Measurements from ENCODE around the gene PPP2R3C. TPM values are rescaled to one million over a fixed set of nuclear protein-coding genes. Genes with fewer than 3 reads are reported as not detected.
A peak's percentile ranks its signal among the peaks of the same experiment; 100 is the strongest.
"Not testable (repeated sequence)": the region's sequence is repeated elsewhere in the genome, so short reads cannot be mapped to it uniquely, and the experiment has no call there.

The PPP2R3C gene
- 24.2 and 36.6 TPM in 2 replicates for total RNA-seq (2014; rRNA removed; shearing (Covaris generic))

DNA sequence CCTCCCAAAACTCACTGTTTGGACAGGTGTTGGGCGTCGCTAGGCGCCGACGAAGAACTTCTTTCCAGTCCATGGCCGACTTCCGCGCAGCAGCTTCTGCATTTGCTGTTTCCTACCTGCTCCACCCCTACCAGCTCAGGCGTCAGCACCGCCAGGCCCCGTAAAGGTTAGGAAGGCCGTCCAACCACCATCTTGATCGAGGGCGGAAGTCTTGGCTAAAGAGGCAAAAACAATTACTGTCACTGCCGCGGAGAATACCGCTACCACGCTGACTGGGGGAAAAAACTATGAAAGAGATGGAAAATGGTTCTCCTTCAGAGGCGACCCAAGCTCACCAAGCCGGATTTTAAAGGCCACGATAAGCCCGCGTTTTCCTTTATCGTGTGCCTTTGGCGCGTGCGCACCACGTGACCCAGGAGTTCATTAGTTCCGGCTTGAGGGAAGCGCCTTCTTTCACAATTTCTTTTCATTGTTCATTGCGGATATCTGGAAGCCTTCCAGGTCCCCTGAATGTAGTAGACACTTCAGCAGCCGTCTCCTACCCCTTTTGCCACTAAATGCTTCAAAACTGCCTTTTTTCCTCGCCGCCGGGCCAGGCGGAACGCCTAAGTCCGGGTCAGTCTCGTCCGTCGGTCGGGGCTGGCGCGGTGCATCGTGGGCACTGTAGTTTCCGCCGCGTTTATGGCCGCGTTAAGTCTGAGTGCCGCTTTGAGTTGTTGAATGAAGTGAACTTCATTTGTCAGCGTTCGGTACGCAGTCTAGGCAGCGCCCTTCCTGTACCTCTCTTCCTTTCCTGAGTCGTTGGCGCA lies at the start of gene PPP2R3C, which contains the start of gene PRORP:
TSS of gene PPP2R3C (minus strand) at position 104 of the 809 bp plus-strand sequence. CDS start at position 73, 31 bp downstream.
TSS of gene PRORP (plus strand) at position 666 of the 809 bp plus-strand sequence. CDS start 694 bp downstream, outside the sequence.
- in situ Hi-C loops (cut with HindIII; ENCODE audit: low sequenced_read_pairs) = no loop called here
- peak; percentile 97 for DNase-seq (ENCODE audit: low spot score)

DNA sequence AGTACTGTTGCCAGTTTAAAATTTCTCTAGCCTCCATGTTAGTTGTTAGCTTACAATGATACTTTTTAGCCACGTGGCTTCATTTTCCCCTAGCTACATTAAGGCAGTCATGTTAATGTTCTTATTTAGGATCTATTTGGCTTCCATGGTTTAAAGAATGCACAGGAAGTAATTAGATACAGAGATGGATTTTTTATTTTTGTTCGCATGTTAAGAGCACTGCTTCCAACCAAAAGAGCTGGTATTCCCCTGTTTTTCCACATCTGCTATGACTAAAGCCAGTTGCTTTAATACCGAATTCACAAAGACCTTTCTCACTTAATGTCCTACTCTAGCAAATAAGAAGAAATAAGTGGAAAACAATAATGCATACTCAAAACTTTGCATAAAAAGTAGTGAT lies 45.7 kb upstream of the PPP2R3C start:
- in situ Hi-C loops (cut with HindIII; ENCODE audit: low sequenced_read_pairs) = no loop called here

DNA sequence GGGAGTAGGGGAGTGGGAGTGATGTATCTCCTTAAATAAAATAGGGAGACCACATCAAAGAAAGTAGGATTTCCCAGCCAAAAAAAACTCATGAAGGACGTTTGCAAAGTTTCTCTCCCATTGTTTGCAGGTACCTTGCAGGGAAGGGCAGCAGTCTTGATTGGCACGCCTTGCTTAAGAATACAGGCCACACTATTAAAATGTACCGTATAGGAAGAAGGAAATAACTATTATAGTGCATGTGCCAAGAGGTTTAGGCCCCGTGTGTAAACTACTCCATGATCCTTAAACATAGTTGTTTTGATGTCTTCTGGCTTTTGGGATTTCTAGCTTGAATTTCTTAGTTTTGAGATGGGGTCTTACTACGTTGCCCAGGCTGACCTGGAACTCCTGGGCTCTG lies 43.1 kb upstream of the PPP2R3C start:
- DNase-seq (ENCODE audit: low spot score) = no peak
- in situ Hi-C loops (cut with HindIII; ENCODE audit: low sequenced_read_pairs) = no loop called here

More for the DNA sequence above, 45.7 kb upstream of the PPP2R3C start:
- no peak for DNase-seq (ENCODE audit: low spot score)

DNA sequence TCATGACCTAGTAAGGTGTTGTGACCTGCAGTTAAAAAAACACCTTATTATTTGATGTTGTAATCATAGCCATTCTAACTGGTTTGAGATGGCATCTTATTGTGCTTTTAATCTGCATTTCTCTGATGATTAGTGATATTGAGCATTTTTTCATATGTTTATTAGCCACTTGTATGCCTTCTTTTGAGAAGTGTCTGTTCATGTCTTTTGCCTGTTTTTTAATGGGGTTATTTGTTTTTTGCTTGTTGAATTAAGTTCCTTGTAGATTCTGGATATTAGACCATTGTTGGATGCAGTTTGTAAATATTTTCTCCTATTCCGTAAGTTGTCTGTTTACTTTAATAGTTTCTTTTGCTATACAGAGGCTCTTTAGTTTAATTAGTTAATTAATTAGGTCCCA lies 41.6 kb upstream of the PPP2R3C start:
- DNase-seq (ENCODE audit: low spot score) = no peak
- in situ Hi-C loops (cut with HindIII; ENCODE audit: low sequenced_read_pairs) = no loop called here

DNA sequence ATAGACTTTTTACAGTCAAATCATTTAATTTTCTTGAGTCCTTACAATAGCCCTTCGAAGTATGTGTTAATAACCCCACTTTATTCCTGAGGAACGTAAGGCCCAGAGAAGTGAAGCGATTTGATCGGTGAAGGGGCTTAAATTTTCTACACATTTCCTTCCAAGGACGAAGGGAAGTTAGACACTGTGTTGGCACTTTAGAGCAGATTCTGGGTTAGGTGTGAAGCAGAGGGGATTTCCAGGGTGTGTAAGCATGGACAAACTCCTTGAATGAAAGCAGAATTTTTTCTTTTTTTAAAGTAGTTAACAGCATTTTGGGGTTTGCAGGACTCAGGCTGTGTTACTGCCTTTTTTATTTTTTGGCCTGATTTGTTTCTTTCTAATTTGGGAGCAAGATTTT lies 39.4 kb upstream of the PPP2R3C start:
- in situ Hi-C loops (cut with HindIII; ENCODE audit: low sequenced_read_pairs) = no loop called here
- DNase-seq (ENCODE audit: low spot score) = no peak

DNA sequence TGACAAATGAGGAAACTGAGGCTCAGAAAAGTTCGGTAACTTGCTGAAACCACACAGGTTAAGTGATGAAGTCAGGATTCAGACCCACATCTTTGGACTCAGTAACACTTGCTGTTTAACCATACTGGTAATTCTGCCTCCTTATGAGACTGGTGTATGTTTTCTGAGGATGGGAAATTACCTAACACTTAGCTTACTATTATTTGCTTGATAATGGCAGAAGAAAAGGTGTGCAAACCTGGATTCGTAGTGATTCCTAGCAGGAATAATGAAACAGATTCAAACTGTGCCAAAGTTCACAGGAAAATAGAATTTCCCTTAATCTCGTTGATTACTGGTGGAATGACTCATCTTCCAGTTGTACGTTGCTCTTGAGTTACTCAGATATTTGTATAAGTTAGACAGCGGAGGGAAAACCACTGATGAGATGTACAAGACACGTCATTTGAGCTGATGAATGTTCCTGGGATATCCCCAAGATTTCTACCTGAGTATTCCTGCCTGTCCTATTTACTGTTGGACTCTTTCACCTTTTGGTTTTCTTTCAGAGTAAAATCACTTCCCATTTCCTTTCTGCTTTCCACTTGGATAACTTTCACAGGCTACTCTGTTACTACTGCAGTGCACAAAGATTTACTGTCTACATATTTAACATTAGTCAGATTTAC lies 38.1 kb upstream of the PPP2R3C start:
- in situ Hi-C loops (cut with HindIII; ENCODE audit: low sequenced_read_pairs) = no loop called here
- DNase-seq (ENCODE audit: low spot score) = no peak

DNA sequence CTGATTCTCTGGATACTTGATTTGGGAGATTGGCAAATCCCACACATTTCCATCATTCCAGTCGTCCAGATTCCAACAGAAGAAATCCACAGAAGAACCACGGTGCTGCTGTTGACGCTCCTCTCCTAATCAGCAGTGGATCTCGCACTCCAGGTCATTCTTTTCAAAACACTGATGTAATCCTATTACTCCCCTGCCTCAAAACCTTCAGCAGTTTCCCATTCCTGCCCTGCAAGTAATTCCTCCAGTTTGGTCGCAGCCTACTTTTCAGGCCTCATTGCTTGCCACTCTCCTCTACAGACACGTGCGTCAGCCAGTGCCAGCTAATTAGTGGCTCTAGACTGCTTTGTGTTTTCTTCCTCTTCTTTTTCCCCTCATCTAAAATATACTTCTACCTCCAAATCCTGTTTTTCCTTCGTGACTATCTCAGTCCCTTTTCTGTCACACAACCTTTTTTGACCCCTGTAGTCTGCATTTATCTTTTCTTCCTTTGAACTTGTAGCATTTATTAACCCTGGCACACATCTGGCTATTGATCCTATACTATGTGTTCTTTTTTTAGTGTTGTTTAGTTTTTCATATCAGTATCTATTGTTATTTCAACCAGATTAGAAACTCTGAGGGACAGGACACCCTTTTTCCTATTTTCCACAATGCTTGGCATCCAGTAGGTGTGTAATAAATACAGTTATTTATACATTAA lies 37.3 kb upstream of the PPP2R3C start:
- in situ Hi-C loops (cut with HindIII; ENCODE audit: low sequenced_read_pairs) = no loop called here
- DNase-seq (ENCODE audit: low spot score) = no peak

DNA sequence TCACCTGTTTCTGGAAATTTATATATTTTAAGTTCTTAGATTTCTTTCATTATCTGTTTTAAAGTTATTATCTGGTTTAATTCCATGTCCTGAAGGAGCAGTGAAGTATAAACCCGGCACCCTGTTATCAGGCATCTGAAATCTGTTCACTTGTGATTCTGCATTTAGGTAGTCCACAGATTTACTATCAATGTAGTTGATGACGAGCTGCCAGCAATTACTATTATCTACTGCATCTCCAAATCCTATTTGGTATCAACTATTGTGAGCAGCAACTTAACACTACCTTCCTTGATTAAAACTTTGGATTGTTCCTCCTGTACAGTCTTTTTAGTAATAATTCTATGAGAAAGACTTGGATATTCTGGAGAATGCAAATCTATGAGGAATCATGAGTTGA lies 36.7 kb upstream of the PPP2R3C start:
- DNase-seq (ENCODE audit: low spot score) = no peak
- in situ Hi-C loops (cut with HindIII; ENCODE audit: low sequenced_read_pairs) = no loop called here

DNA sequence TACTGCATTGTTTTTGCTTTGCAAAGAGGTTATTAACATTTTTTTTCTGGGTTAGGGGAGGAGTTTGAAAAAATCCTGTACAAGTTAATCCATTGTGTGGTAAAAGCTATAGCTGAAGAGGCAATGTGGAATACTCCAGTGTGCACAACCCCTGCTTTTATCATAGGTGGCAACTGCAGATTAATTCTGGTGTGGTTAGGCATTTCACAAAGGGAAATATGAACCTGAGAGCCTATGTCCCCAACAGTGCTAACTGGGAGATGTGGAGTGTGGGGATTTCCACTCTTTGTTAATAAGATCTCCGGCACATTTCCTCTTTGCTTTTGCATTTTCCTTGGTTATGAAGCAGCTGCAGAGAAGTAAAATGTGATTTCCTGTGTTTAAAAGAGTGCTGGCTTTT lies 34.2 kb upstream of the PPP2R3C start:
- no peak for DNase-seq (ENCODE audit: low spot score)
- in situ Hi-C loops (cut with HindIII; ENCODE audit: low sequenced_read_pairs) = no loop called here

DNA sequence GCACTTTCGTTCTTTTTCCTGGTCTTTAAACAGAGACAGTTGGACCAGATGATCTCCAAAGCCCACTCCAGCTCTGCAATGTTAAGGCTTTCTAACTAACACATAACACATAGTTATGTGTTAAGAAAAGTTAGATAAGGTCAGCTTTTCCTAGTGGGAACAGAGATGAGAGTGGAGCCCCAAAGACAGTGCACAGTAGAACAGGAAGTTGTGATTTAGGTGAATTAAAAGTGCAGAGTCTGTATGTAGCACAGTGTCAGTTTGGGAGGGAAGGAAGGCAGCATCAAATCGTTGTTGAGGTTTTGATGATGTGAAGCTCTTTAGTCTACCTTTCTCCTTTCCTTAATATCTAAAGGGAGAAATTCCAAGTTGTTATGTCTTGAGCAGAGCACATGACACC lies 32.2 kb upstream of the PPP2R3C start:
- in situ Hi-C loops (cut with HindIII; ENCODE audit: low sequenced_read_pairs) = no loop called here
- DNase-seq (ENCODE audit: low spot score) = no peak

DNA sequence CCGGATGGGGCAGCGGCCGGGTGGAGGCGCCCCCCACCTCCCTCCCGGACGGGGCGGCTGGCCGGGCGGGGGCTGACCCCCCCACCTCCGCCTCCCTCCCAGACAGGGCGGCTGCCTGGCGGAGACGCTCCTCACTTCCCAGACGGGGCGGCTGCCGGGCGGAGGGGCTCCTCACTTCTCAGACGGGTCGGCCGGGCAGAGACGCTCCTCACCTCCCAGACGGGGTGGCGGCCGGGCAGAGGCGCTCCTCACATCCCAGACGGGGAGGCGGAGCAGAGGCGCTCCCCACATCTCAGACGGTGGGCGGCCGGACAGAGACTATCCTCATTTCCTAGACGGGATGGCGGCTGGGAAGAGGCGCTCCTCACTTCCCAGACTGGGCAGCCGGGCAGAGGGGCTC lies 30.7 kb upstream of the PPP2R3C start:
- in situ Hi-C loops (cut with HindIII; ENCODE audit: low sequenced_read_pairs) = not testable (repeated sequence)

DNA sequence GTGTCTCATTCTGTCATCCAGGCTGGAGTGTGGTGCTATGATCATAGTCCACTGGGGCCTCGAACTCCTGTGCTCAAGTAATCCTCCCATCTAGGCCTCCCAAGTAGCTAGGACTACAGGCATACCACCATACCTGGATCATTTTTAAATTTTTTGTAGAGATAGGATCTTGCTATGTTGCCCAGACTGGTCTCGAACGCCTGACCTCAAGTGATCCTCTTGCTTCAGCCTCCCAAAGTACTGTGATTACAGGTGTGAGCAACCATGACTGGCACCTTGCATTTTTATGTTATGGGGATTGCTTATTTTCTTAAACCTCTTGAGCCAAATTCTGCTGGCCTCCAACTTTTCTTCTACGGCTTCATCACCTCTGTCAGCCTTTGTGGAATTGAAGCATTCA lies 27.4 kb upstream of the PPP2R3C start:
- in situ Hi-C loops (cut with HindIII; ENCODE audit: low sequenced_read_pairs) = no loop called here
- DNase-seq (ENCODE audit: low spot score) = no peak

More for the DNA sequence above, 30.7 kb upstream of the PPP2R3C start:
- DNase-seq (ENCODE audit: low spot score) = not testable (repeated sequence)

DNA sequence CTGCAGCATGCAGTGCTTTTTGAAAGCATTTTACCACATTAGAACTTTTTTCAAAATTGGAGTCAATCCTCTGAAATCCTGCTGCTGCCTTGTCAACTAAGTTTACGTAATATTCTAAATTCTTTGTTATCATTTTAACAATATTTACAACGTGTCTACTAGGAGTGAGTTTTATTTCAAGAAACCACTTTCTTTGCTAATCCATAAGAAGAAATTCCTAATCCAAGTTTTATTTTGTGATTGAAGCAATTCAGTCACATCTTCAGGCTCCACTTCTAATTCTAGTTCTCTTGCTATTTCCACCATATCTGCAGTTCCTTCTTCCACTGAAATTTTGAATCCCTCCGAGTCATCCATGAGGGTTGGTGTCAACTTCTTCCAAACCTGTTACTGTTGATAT lies 25.9 kb upstream of the PPP2R3C start:
- in situ Hi-C loops (cut with HindIII; ENCODE audit: low sequenced_read_pairs) = no loop called here
- DNase-seq (ENCODE audit: low spot score) = no peak

DNA sequence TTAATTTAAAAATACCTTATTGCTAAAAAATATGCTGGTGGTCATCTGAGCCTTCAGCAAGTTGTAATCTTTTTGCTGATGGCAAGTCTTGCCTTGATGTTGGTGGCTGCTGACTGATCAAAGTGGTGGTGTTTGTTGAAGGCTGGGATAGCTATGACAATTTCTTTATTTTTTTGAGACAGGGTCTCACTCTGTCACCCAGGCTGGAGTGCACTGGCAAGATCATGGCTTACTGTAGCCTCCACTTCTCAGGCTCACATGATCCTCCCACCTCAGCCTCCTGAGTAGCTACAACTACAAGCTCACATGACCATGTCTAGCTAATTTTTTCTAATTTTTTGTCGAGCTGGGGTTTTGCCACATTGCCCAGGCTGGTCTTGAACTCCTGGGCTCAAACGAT lies 25.4 kb upstream of the PPP2R3C start:
- no peak for DNase-seq (ENCODE audit: low spot score)
- in situ Hi-C loops (cut with HindIII; ENCODE audit: low sequenced_read_pairs) = no loop called here

DNA sequence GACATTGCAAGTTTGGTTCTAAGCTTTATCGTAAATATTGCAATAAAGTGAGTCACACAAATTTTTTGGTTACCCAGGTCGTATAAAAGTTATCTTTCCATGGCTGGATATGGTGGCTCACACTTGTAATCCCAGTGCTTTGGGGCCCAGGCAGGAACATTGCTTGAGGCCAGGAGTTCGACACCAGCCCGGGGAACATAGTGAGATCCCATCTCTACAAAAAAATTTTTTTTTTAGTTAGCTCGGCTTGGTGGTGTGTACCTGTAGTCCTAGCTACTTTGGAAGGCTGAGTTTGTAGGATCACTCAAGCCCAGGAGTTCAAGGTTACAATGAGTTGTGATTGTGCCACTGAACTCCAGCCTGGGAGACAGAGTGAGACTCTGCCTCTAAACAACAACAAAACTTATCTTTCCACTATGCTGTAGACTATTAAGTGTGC lies 24.9 kb upstream of the PPP2R3C start:
- DNase-seq (ENCODE audit: low spot score) = no peak
- in situ Hi-C loops (cut with HindIII; ENCODE audit: low sequenced_read_pairs) = no loop called here

DNA sequence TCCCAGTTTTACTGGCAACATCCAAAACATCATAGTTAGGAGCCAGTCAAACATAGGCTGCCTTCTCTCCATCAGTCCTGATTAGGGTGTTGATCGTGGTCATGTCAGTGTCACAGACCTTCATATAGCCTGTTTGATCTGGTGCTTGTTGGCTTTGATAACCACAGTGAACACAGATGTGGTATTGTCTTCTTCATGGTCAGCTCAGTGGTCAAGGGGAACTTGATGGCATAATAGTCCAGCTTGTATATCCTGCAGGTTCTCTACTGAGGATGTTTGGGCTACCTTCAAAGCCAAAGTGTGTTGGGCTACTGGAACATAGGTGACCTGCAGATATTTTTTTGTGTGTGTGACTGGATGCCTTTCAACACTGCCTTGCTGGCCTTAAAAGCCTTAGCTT lies 22.2 kb upstream of the PPP2R3C start:
- DNase-seq (ENCODE audit: low spot score) = no peak
- in situ Hi-C loops (cut with HindIII; ENCODE audit: low sequenced_read_pairs) = no loop called here

DNA sequence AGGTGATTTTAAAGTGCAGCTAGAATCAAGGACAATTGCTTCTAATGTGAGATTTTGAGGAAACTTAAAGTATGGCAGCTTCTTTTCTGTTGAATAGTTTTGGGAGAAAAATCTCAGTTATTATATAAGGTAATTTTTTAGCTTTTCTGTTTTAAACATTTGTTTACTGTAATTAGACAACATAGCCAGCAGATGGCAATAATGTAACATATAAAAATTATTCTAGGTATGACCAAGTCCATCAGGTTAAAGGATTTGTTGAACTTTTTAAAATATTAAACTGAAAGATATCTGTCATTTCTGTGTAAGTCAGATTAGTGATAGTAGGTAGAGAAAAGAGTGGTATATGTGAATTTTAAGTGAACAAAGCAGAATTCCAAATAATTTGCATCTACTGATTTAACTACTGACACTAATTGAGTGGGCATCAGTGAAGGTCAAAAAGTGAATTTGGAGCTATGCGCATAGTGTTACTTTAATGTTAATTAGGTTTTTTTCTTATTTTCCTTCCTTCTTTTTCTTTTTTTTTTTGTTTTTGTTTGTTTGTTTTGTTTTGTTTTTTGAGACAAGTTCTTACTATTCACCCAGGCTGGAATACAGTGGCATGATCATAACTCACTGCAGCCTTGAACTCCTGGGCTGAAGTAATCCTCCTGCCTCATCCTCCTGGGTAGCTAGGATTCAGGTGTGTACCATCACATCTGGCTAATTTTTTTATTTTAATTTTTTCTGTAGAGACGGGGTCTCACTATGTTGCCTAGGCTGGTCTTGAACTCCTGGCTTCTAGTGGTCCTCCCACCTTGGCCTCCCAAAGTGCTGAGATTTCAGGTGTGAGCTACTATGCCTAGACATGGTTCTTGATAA lies 19.2 kb upstream of the PPP2R3C start:
- in situ Hi-C loops (cut with HindIII; ENCODE audit: low sequenced_read_pairs) = no loop called here

DNA sequence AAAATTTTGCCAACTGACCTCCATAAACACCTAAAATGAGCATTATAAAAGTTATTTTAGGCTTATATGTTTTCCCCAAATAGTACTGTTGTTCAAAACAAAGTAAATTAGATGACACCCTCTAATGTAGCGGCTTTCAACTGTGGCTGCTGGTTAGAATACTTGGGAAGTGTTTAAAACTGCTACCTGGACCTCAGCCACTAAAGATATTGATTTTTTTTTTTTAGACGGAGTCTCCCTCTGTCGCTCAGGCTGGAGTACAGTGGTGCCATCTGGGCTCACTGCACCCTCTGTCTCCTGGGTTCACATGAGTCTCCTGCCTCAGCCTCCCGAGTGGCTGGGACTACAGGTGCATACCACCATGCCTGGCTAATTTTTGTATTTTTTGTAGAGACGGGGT lies 16.8 kb upstream of the PPP2R3C start:
- in situ Hi-C loops (cut with HindIII; ENCODE audit: low sequenced_read_pairs) = no loop called here
- DNase-seq (ENCODE audit: low spot score) = no peak

More for the DNA sequence above, 19.2 kb upstream of the PPP2R3C start:
- peak; percentile 58 for DNase-seq (ENCODE audit: low spot score)

Measured in G401 (cell line).